A673 (cell line): ENCODE measurements around the gene PGAP6.

ENCODE experiments used
- EZH2 ChIP-seq: fragments of 200-600 bp; sonication (generic); IDR thresholded peaks from 2 replicates; pipeline ENCODE4 v1.6.1; 2017; ENCODE audit warnings: borderline replicate concordance, low read depth, mild to moderate bottlenecking, mixed read lengths, antibody characterized with exemption, low read length; ENCODE audit not compliant: poor library complexity, severe bottlenecking
- TF ChIP-seq, protein P1 (sequence below): fragments of 300-800, 200-600 bp; sonication (generic); conservative IDR thresholded peaks from 2 replicates; pipeline ENCODE4 v1.5.1; 2017; ENCODE audit warnings: low read depth, mild to moderate bottlenecking, antibody characterized with exemption, low read length, moderate library complexity, mixed read lengths

GRCh38 chr16:349211-349610 lies 32.6 kb downstream of the PGAP6 start:
- no peak for TF ChIP-seq EZH2
- TF ChIP-seq, protein P1, sequence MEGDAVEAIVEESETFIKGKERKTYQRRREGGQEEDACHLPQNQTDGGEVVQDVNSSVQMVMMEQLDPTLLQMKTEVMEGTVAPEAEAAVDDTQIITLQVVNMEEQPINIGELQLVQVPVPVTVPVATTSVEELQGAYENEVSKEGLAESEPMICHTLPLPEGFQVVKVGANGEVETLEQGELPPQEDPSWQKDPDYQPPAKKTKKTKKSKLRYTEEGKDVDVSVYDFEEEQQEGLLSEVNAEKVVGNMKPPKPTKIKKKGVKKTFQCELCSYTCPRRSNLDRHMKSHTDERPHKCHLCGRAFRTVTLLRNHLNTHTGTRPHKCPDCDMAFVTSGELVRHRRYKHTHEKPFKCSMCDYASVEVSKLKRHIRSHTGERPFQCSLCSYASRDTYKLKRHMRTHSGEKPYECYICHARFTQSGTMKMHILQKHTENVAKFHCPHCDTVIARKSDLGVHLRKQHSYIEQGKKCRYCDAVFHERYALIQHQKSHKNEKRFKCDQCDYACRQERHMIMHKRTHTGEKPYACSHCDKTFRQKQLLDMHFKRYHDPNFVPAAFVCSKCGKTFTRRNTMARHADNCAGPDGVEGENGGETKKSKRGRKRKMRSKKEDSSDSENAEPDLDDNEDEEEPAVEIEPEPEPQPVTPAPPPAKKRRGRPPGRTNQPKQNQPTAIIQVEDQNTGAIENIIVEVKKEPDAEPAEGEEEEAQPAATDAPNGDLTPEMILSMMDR, result no peak
